Measurements from ENCODE around the gene MROH8. TPM values are rescaled to one million over a fixed set of nuclear protein-coding genes. Genes with fewer than 3 reads are reported as not detected.

MROH8 gene
- total RNA-seq, 1 experiment from 2014 or later, result 1.1 TPM

DNA sequence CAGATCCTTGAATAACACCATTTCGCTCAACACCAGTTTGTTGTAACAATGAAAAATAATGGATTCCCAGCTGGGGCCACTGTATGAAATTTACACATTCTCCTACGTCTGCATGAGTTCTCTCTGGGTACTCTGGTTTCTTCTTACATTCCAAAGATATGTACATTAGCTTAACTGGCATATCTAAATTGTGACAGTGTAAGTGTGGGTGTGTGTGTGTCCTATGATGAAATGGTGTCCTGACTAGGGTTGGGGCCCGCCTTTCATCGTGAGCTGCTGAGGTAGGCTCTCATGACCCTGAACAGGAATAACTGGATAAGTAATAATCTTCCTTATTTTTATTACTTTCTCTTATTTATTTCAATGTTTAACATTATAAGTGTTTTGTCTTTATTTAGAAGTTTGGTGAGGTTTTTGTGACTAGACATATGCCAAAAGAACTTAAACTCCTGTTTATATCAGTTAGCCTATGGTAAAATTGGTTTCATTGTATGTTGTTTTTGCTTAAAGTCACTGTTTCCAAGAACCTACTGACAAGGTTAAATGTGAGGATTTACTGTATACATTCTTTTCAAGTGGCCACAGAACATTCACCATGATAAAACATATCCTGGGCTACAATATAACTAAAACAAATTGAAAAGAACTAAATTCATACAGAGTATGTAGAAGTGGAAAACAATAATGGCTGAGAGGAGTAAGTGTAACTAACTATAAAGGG lies 126.0 kb downstream of the MROH8 start:
- intact Hi-C loops (cut with micrococcal nuclease), result no loop called here
- Mint-ChIP-seq H3K4me1 (ENCODE audit: insufficient read depth, unreplicated experiment) (no peaks in the 10 kb centered on the region), H3K27me3 (ENCODE audit: insufficient read depth, unreplicated experiment) (no peaks in the 10 kb centered on the region), H3K4me3 (ENCODE audit: unreplicated experiment) (no peak overlapping the region), H3K9me3 (ENCODE audit: unreplicated experiment) (no peaks in the 10 kb centered on the region), H3K27ac (ENCODE audit: low read depth, unreplicated experiment) (no peak overlapping the region), H3K36me3 (ENCODE audit: insufficient read depth, unreplicated experiment) (peaks cover 56% of the 10 kb centered on the region)
- TF ChIP-seq CTCF (IDR thresholded peaks at IDR 0.05; ENCODE audit: unreplicated experiment), result no peak
- CTCF ChIA-PET, result interaction anchor here (0.6 kb wide), 2 partner anchors 369 to 1079 kb away, joined by 3 read pairs; no protein-coding TSS in a partner anchor
- no peak for DNase-seq (ENCODE audit: unreplicated experiment)
- POLR2A ChIA-PET, result interaction anchor here (0.7 to 1.6 kb wide), 4 partner anchors 8 to 828 kb away, joined by 3 to 7 read pairs (median 4); no protein-coding TSS in a partner anchor
- no TSS peak for BruUV-seq (replicated peaks)

Other genes starting within 250 kb of the MROH8 start
- 2.6 and 3.5 TPM in 2 replicates for gene SAMHD1, start 227.8 kb downstream of the MROH8 start, total RNA-seq (2022)
- gene RBL1, start 83.6 kb downstream of the MROH8 start, total RNA-seq (2022), result 8.8 and 9.2 TPM in 2 replicates
- gene RPN2, start 218 bp downstream of the MROH8 start, total RNA-seq (2022), result 226 and 259 TPM in 2 replicates
- gene GHRH, start 82.3 kb upstream of the MROH8 start, total RNA-seq (2022), result not detected in 2 replicates
- 46.0 and 56.5 TPM in 2 replicates for gene MANBAL, start 110.1 kb upstream of the MROH8 start, total RNA-seq (2022)
- 28.1 and 29.5 TPM in 2 replicates for gene SRC, start 166.6 kb upstream of the MROH8 start, total RNA-seq (2022)

Measured in MCF 10A (cell line).